ENCODE data around the gene EIF4G3.

EIF4G3 gene

DNA sequence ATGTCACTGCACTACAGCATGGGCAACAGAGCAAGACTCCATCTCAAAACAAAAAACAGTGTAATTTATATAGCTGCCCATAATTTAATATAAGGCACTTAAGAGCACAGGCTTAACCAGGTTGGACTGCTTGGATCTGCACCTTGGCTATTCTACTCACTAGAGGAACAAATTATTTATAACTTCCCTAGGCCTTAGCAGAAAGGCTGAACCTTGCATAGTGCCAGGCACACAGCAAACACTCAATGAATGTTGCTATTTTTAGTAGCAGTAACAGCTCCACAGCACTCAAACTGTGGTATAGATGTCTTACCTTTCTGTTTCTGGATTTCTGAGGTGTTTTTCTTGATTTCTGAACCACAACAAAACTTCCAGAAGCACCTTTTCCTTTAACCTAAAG is 409.4 kb downstream of the EIF4G3 start:
- TF ChIP-seq, protein P1, sequence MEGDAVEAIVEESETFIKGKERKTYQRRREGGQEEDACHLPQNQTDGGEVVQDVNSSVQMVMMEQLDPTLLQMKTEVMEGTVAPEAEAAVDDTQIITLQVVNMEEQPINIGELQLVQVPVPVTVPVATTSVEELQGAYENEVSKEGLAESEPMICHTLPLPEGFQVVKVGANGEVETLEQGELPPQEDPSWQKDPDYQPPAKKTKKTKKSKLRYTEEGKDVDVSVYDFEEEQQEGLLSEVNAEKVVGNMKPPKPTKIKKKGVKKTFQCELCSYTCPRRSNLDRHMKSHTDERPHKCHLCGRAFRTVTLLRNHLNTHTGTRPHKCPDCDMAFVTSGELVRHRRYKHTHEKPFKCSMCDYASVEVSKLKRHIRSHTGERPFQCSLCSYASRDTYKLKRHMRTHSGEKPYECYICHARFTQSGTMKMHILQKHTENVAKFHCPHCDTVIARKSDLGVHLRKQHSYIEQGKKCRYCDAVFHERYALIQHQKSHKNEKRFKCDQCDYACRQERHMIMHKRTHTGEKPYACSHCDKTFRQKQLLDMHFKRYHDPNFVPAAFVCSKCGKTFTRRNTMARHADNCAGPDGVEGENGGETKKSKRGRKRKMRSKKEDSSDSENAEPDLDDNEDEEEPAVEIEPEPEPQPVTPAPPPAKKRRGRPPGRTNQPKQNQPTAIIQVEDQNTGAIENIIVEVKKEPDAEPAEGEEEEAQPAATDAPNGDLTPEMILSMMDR (IDR thresholded peaks at IDR 0.05): no peak
- Mint-ChIP-seq H3K4me1 (no peaks in the 10 kb centered on the region), H3K4me3 (no peak overlapping the region), H3K27ac (no peak overlapping the region), H3K36me3 (ENCODE audit: low read depth) (peaks cover 76% of the 10 kb centered on the region), H3K9me3 (no peaks in the 10 kb centered on the region), H3K27me3 (ENCODE audit: low read depth, poor library complexity) (no peaks in the 10 kb centered on the region)
- DNase-seq: no peak

DNA sequence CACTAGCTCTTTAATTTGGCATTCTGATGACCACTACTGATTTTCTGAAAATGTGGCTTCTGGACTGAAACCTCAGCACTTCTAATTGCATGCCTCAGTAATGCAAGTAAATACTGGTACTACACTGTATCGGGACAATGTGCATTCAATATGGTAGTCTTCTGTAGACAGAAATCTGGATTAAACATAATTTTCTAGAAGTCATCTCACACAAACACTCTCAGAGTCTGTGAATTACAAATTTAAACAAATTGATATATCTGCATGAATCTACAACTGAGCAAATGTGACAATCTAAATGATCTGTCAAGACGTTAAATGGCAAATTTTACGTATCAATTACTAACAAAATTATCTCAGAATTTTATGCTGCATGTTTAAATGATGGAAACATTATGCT is 413.3 kb downstream of the EIF4G3 start:
- DNase-seq: no peak
- Mint-ChIP-seq H3K27me3 (ENCODE audit: low read depth, poor library complexity) (no peaks in the 10 kb centered on the region), H3K4me3 (no peak overlapping the region), H3K36me3 (ENCODE audit: low read depth) (peaks cover 87% of the 10 kb centered on the region), H3K27ac (no peak overlapping the region), H3K4me1 (no peaks in the 10 kb centered on the region), H3K9me3 (no peaks in the 10 kb centered on the region)
- TF ChIP-seq, protein P1 (IDR thresholded peaks at IDR 0.05): no peak

DNA sequence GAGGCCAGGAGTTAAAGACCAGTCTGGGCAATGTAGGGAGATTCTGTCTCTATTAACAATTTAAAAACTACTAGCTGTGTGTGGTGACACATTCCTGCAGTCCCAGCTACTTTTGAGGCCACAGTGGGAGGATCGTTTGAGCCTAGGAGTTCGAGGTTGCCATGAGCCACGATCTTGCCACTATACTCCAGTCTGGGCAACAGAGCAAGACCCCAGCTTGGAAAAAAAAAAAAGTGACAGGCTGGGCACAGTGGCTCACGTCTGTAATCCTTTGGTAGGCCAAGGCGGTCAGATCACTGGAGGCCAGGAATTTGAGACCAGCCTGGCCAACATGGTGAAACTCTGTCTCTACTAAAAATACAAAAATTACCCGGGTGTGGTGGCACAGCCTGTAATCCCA is 416.4 kb downstream of the EIF4G3 start:
- TF ChIP-seq, protein P1 (IDR thresholded peaks at IDR 0.05): no peak
- Mint-ChIP-seq H3K27ac (no peak overlapping the region), H3K4me3 (no peak overlapping the region), H3K27me3 (ENCODE audit: low read depth, poor library complexity) (no peaks in the 10 kb centered on the region), H3K9me3 (no peaks in the 10 kb centered on the region), H3K4me1 (no peaks in the 10 kb centered on the region), H3K36me3 (ENCODE audit: low read depth) (peaks cover 94% of the 10 kb centered on the region)
- DNase-seq: no peak

Data from nephron progenitor cell (in vitro differentiated cells).